Measurements from ENCODE around the gene CREBBP. TPM values are rescaled to one million over a fixed set of nuclear protein-coding genes. Genes with fewer than 3 reads are reported as not detected.

CREBBP gene
- total and polyA plus RNA-seq, 9 of the 15 experiments (the other 6 are each of a cell fraction or from before 2014, with no cell fraction given), result 0.70 to 24.8 (median 5.6) TPM

DNA sequence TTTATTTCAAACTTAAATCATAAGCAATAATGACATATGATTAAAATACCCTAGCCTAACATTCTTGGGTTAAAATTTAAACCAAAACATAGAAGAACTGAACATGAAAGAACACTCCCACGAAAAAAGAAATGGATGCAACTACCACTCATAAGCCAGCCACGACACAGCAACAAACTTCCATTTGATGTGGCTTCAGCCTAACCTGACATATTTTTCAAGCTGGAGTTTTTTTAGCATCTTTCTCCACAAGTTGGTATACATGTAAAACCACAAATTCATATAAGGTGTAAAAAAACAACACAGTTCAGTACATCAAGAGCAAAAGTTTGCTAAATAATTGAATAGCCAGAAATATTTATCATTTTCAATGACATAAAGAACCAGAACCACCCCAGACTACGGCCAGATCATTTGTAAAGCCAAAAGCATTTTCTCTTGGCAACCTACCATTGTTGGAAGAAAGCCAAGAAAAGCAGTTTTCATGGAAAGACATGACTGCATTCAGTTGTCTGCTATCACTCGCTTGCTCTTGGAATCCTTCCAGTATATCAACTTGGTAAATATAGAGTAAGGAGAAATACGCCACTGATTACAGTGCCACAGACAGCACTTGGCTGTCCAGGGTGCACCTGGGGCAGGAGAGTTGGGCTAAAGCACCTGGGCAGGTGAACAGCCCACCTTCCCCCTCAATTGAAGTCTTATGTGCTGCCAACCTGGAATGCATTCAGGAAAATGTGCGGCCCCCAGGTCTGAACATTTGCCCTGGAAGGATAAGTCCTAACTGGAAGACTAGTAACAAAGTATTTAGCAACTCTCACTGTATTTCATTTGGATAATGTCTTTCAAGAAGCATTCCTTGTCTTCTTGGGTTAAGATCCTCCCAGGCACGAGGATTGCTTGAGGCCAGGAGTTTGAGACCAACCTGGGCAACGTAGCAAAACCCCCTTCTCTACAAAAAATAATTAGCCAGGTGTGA, 60.5 kb downstream of the CREBBP start (continued):
- TF ChIP-seq FOXJ2 (tag; IDR thresholded peaks at IDR 0.05) (0 out of 2 replicates have a peak, but pooled peaks have one; percentile 24), CSDE1 (IDR thresholded peaks at IDR 0.05) (no peak), ZNF436 (CRISPR knock-in tag; IDR thresholded peaks at IDR 0.05) (no peak), NCOA4 (IDR thresholded peaks at IDR 0.05; ENCODE audit: partially characterized antibody) (no peak), POU5F1 (IDR thresholded peaks at IDR 0.05; ENCODE audit: borderline replicate concordance, low read depth, low read length, partially characterized antibody) (no peak), MGA (IDR thresholded peaks at IDR 0.05) (no peak), NFIX (CRISPR knock-in tag; IDR thresholded peaks at IDR 0.05; ENCODE audit: low read depth) (peak; percentile 36; the same call in 1 of the 2 replicates), GATAD2A (IDR thresholded peaks at IDR 0.05) (no peak), CGGBP1 (CRISPR knock-in tag; IDR thresholded peaks at IDR 0.05) (no peak), FUS (optimal IDR thresholded peaks at IDR 0.05; ENCODE audit: low read depth, low read length) (no peak), RFX1 (IDR thresholded peaks at IDR 0.05) (peak; percentile 25; the same call in 1 of the 2 replicates), ZNF232 (CRISPR knock-in tag; IDR thresholded peaks at IDR 0.05) (no peak), RUNX1 (IDR thresholded peaks at IDR 0.05; ENCODE audit: low read depth) (no peak), CBX3 (IDR thresholded peaks at IDR 0.05; ENCODE audit: borderline replicate concordance in 1 of 2, low read length in 2 of 2) (no peak)
- TF ChIP-seq, protein P1, sequence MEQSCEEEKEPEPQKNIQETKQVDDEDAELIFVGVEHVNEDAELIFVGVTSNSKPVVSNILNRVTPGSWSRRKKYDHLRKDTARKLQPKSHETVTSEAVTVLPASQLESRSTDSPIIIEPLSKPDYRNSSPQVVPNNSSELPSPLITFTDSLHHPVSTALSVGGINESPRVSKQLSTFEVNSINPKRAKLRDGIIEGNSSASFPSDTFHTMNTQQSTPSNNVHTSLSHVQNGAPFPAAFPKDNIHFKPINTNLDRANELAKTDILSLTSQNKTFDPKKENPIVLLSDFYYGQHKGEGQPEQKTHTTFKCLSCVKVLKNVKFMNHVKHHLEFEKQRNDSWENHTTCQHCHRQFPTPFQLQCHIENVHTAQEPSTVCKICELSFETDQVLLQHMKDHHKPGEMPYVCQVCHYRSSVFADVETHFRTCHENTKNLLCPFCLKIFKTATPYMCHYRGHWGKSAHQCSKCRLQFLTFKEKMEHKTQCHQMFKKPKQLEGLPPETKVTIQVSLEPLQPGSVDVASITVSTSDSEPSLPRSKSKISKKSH (CRISPR knock-in tag; IDR thresholded peaks at IDR 0.05), result no peak

Measured in K562 (cell line).